Measurements from ENCODE around the gene STK39.
A peak's percentile ranks its signal among the peaks of the same experiment; 100 is the strongest.
"Not testable (repeated sequence)": the region's sequence is repeated elsewhere in the genome, so short reads cannot be mapped to it uniquely, and the experiment has no call there.

STK39 gene

GRCh38 chr2:168247341-168248261 is at the start of gene STK39:
Gene STK39, minus strand, starts transcription at chr2:168247595. Its CDS starts 160 bp downstream, at chr2:168247435.
- DNase-seq, result peak; percentile 36

- no peak for DNase-seq
Measured at GRCh38 chr2:168295051-168295450, 47.7 kb upstream of the STK39 start.

- no peak for DNase-seq
Measured at GRCh38 chr2:168294409-168294808, 47.0 kb upstream of the STK39 start.

GRCh38 chr2:168293766-168294165 is 46.4 kb upstream of the STK39 start:
- DNase-seq, result no peak

GRCh38 chr2:168290391-168290790 is 43.0 kb upstream of the STK39 start:
- no peak for DNase-seq

GRCh38 chr2:168289880-168290279 is 42.5 kb upstream of the STK39 start:
- no peak for DNase-seq

- DNase-seq, result no peak
Measured at GRCh38 chr2:168286535-168286934, 39.1 kb upstream of the STK39 start.

GRCh38 chr2:168278424-168278888 is 31.1 kb upstream of the STK39 start:
- no peak for DNase-seq

- DNase-seq, result no peak
Measured at GRCh38 chr2:168277276-168277675, 29.9 kb upstream of the STK39 start.

GRCh38 chr2:168272225-168272624 is 24.8 kb upstream of the STK39 start:
- DNase-seq, result no peak

- DNase-seq, result not testable (repeated sequence)
Measured at GRCh38 chr2:168262926-168263325, 15.5 kb upstream of the STK39 start.

GRCh38 chr2:168256448-168256847 is 9.1 kb upstream of the STK39 start:
- no peak for DNase-seq

- no peak for DNase-seq
Measured at GRCh38 chr2:168255866-168256265, 8.5 kb upstream of the STK39 start.

GRCh38 chr2:168255103-168255502 is 7.7 kb upstream of the STK39 start:
- DNase-seq, result no peak

GRCh38 chr2:168254158-168254935 is 7.0 kb upstream of the STK39 start:
- DNase-seq, result no peak

GRCh38 chr2:168253379-168253778 is 6.0 kb upstream of the STK39 start:
- DNase-seq, result no peak

- DNase-seq, result no peak
Measured at GRCh38 chr2:168252976-168253375, 5.6 kb upstream of the STK39 start.

GRCh38 chr2:168246483-168247340 is 683 bp downstream of the STK39 start:
- DNase-seq, result peak; percentile 21

GRCh38 chr2:168246072-168246482 is 1.3 kb downstream of the STK39 start:
- DNase-seq, result no peak

- no peak for DNase-seq
Measured at GRCh38 chr2:168245074-168245825, 2.1 kb downstream of the STK39 start.

GRCh38 chr2:168244318-168244717 is 3.1 kb downstream of the STK39 start:
- DNase-seq, result no peak

GRCh38 chr2:168243061-168243460 is 4.3 kb downstream of the STK39 start:
- no peak for DNase-seq
